SH-SY5Y (cell line): ENCODE data around the gene TMEM201.

Experiments
- GATA2 ChIP-seq: IDR thresholded peaks from 2 replicates; pipeline ENCODE4 v1.6.1; 2011; ENCODE audit warnings: mild to moderate bottlenecking, low read depth, low read length
- GATA3 ChIP-seq: IDR thresholded peaks from 2 replicates; pipeline ENCODE4 v1.6.1; 2011; ENCODE audit warnings: low read depth, mild to moderate bottlenecking, low read length, moderate library complexity

TMEM201 gene

DNA sequence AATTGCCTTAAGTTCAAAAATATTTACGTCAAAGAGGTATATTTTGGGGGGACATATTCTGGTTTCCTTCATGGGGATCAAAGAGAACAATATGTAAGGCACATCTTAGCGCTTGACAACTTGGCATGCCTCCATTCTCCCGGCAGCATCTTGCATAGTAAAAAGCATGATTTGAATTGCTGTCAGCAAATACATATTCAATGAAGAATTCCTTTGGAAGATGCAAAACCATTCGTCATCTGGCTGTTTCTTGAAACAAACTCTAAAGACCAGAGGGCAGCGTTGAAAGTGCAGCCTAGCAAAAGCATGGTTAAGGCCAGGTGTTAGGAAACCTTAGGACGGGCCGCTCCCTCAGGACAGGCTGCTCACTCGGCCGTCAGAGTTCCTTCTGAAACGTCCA is 59.5 kb downstream of the TMEM201 start:
- TF ChIP-seq GATA2 (no peak), GATA3 (no peak)

GRCh38 chr1:9649769-9650168 is 61.1 kb downstream of the TMEM201 start:
- TF ChIP-seq GATA2 (no peak), GATA3 (no peak)

- TF ChIP-seq GATA2 (no peak), GATA3 (no peak)
Measured at GRCh38 chr1:9651220-9651564, 62.5 kb downstream of the TMEM201 start.

GRCh38 chr1:9651565-9652378 is 63.1 kb downstream of the TMEM201 start, which contains the start of gene PIK3CD:
Gene PIK3CD (plus strand): TSS chr1:9651731. CDS start chr1:9710456, 58,725 bp downstream.
- TF ChIP-seq GATA2, result no peak
- no peak for TF ChIP-seq GATA3

DNA sequence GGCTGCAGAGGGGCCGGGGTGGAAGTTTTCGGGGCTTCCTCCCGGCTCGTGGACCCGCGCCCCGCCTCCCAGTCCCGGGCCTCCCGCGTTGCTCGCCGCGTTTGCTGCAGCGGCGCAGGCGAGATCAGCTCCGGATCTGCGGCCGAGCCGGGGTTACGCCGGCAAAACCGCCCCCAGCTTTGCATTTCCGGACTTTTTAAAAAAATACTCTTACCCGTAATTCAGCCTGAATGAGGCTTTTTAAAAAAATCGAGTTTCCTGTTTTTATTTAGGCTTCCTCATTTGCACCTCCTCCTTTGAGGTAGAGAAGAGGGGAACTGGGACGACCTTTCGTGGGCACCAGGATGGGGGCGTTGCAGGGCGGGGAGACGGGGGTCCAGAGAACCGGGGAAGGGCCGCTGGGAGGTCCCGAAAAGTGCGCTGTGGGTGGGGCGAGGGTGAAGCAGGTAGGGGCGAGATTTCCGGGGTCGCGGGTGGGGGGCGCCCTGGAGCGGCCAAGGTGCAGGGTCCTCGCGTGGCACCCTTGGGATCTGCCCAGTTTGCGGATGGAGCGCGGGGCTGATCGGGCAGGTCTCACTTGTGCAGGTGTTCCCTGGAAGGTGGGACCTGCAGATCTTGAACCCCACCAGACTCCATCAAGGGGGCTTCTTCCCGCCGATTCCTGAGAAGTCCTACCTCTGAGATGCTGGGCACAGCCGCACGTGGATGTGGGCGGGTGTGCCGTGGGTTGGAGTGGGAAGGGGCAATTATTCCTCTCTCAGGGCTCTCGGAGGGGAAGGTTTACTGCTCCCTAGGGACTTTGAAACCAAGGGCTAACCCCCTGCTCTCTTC is 63.9 kb downstream of the TMEM201 start:
- TF ChIP-seq GATA3 (no peak), GATA2 (no peak)

- TF ChIP-seq GATA2 (no peak), GATA3 (no peak)
Measured at GRCh38 chr1:9653210-9653490, 64.4 kb downstream of the TMEM201 start.

DNA sequence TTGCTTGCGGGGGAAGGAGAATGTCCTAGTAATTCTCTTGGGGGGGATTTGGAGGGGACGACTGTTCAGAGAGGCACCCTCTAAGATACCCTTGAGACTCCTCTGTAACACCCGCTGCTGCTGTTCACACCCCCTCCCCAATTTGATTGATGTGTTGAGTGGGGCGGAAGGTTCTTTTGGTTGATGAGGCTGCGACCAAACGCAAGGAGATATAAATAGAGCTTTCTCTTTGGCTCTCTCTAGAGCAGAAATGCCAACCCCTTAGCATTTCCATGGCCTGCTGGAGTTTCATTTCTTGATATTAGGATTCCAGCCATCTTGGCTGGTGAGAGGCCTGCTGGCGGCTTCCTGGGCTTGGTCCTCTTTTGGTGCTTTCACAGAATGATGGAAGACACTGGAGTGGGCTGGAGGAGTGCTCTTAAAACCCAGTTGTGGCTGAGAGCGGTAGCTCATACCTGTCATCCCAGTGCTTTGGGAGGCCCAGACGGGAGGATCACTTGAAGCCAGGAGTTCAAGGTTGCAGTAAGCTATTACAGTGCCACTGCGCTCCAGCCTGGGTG is 64.9 kb downstream of the TMEM201 start:
- TF ChIP-seq GATA3 (no peak), GATA2 (no peak)

- TF ChIP-seq GATA3 (no peak), GATA2 (no peak)
Measured at GRCh38 chr1:9654051-9654833, 65.5 kb downstream of the TMEM201 start.

DNA sequence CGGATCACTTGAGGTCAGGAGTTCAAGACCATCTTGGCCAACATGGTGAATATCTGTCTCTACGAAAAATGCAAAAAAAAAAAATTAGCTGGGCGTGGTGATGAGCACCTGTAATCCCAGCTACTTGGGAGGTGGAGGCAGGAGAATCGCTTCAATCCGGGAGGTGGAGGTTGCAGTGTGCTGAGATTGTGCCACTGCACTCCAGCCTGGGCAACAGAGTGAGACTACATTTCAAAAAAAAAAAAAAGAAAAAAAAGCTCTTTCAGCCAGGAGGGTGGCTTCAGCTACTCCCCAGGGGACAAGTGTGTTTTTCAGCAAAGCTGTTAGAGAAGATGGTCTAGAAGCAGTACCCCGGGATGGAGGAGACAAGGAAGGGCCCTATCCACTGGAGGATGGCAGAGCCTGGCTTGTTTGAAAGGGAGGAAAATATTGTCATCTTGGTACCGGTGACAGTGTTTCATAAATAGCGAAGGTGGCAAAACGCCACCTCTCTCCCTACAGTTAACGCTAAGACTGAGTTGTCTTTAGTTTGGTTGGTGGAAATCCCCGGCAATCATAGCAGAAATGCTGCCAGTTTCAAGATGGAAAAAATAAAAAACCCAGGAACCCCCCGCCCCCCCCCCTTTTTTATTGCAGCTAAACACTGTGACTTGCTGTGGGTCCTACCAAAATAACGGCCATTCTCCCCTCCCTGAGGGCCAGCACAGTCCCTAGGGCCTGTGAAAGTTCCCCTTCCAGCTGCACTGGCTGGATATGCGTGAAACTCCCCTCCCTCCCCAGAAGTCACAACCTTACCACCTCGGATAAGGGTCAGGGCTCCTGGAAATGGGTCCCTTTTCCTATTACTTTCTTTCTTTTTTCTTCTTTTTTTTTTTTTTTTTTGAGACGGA is 66.4 kb downstream of the TMEM201 start:
- TF ChIP-seq GATA3 (no peak), GATA2 (no peak)

DNA sequence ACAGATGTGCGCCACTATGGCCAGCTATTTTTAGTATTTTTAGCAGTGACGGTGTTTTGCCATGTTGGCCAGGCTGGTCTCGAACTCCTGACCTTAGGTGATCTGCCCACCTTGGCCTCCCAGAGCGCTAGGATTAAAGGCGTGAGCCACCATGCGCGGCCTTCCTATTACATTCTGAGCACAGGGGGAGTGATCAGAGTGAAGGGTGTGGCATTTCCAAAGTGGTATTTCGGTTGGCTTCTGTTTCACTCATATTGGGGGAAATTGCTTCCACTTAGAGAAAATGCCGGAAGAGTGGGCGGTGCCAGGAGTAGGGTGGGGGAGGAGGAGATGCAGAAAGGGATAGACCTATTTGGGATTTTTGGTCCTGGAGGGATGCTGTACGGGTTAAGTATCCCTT is 67.1 kb downstream of the TMEM201 start:
- TF ChIP-seq GATA2 (no peak), GATA3 (no peak)

- TF ChIP-seq GATA2 (no peak), GATA3 (no peak)
Measured at GRCh38 chr1:9657521-9658032, 68.9 kb downstream of the TMEM201 start.

DNA sequence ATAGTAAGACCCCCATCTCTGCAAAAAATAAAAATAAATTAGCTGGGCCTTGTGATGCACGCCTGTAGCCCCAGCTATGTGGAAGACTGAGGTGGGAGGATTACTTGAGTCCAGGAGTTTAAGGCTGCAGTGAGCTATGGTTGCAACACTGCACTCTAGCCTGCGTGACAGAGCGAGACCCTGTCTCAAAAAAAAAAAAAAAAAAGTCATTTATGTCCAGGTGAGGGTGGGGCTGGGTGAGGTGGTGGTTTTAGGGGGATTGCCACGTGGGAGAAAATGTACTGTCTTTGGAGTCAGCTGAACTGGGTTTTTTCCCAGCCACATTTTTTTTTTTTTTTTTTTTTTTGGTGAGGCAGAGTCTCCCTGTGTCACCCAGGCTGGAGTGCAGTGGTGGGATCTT is 69.5 kb downstream of the TMEM201 start:
- TF ChIP-seq GATA2 (no peak), GATA3 (no peak)

DNA sequence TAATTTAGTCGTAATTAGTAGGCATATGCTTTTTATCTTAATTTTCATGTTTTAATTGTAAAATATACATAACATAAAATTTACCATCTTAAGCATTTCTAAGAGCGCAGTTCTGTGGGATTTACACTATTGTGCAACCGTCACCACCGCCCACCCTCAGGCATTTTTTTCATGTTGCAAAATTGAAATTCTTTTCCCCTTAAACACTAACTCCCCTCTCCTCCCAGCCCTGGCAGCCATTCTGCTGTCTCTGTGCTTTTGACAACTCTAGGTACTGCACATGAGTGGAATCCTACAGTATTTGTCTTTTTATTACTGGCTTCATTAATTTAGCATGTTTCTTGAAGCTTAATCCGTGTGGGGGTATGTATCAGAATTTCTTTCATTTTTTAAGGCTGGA is 70.6 kb downstream of the TMEM201 start:
- TF ChIP-seq GATA3 (no peak), GATA2 (no peak)

- TF ChIP-seq GATA3 (no peak), GATA2 (no peak)
Measured at GRCh38 chr1:9663257-9663656, 74.5 kb downstream of the TMEM201 start.
